Testis (tissue), 2 donors: ENCODE results near the gene SOX18.

Experiments used
- POLR2A ChIP-seq: fragments of 450-650 bp; IDR thresholded peaks from one replicate; pipeline ENCODE4 v1.6.1; 2017; ENCODE audit warnings: antibody characterized with exemption, mild to moderate bottlenecking, moderate library complexity
- TF ChIP-seq, protein P1 (sequence below), 3 experiments: fragments of 450-650 bp in 2 of 3; fragments of 200-600 bp in 1 of 3; sonication (generic) in 1 of 3; IDR thresholded peaks; one replicate each; pipeline ENCODE4 v1.5.1; 2016 to 2019; ENCODE audit warnings: antibody characterized with exemption in 3 of 3, mild to moderate bottlenecking in 2 of 3, moderate library complexity in 1 of 3

- TF ChIP-seq, protein P1, sequence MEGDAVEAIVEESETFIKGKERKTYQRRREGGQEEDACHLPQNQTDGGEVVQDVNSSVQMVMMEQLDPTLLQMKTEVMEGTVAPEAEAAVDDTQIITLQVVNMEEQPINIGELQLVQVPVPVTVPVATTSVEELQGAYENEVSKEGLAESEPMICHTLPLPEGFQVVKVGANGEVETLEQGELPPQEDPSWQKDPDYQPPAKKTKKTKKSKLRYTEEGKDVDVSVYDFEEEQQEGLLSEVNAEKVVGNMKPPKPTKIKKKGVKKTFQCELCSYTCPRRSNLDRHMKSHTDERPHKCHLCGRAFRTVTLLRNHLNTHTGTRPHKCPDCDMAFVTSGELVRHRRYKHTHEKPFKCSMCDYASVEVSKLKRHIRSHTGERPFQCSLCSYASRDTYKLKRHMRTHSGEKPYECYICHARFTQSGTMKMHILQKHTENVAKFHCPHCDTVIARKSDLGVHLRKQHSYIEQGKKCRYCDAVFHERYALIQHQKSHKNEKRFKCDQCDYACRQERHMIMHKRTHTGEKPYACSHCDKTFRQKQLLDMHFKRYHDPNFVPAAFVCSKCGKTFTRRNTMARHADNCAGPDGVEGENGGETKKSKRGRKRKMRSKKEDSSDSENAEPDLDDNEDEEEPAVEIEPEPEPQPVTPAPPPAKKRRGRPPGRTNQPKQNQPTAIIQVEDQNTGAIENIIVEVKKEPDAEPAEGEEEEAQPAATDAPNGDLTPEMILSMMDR (IDR thresholded peaks at IDR 0.05) = no peak
- no peak for TF ChIP-seq POLR2A
Observed at GRCh38 chr20:64021124-64021975, 28.1 kb downstream of the SOX18 start.
